ENCODE measurements around the gene MPHOSPH9.

DNA sequence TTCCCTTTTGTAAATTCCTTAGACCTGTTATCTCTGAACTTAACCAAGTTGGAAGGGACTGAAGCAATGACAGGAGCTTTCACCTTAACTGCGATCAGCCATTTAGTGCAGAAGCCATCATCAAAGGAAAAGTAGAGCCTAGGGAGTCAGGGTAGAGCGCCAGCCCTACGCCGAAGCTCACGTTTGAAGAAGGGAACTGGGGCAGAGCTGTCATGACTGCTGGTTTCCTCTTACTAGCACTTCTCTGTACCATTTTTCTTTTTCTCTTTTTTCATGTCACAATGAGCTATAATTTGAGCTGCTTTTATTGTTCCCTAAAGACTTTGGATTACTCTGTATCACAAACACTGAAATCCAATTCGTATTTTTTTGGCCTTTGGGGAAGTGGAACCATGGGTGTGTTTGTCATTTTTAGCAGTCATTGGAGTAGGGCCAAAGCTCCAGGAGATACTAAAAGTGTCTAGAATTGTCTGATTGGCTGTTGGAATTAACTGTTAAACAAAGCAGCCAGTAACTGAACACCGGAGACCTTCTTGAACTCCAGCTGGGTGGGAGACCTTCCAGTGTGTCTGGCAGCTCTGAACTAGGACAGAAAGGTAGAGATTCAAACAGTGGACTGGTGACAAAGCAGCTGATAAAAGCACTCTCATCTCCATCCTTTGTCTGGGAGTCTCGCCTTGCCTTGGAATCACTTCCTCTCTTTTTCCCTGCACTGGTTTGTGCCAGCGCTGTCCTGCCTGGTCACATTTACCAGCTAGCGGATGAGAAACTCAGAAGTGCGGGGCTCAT is 9.4 kb upstream of the MPHOSPH9 start:
- TF ChIP-seq, protein P1, sequence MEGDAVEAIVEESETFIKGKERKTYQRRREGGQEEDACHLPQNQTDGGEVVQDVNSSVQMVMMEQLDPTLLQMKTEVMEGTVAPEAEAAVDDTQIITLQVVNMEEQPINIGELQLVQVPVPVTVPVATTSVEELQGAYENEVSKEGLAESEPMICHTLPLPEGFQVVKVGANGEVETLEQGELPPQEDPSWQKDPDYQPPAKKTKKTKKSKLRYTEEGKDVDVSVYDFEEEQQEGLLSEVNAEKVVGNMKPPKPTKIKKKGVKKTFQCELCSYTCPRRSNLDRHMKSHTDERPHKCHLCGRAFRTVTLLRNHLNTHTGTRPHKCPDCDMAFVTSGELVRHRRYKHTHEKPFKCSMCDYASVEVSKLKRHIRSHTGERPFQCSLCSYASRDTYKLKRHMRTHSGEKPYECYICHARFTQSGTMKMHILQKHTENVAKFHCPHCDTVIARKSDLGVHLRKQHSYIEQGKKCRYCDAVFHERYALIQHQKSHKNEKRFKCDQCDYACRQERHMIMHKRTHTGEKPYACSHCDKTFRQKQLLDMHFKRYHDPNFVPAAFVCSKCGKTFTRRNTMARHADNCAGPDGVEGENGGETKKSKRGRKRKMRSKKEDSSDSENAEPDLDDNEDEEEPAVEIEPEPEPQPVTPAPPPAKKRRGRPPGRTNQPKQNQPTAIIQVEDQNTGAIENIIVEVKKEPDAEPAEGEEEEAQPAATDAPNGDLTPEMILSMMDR (IDR thresholded peaks at IDR 0.05; ENCODE audit: insufficient read depth, low read length), result no peak
- TF ChIP-seq GABPA (IDR thresholded peaks at IDR 0.05; ENCODE audit: low read depth), result no peak
- TF ChIP-seq POLR2AphosphoS5 (IDR thresholded peaks at IDR 0.05; ENCODE audit: low read depth), result no peak

Data from HL-60 (cell line).